ENCODE data around the gene RNF157.
"Not testable (repeated sequence)": the region's sequence is repeated elsewhere in the genome, so short reads cannot be mapped to it uniquely, and the experiment has no call there.

Gene RNF157

DNA sequence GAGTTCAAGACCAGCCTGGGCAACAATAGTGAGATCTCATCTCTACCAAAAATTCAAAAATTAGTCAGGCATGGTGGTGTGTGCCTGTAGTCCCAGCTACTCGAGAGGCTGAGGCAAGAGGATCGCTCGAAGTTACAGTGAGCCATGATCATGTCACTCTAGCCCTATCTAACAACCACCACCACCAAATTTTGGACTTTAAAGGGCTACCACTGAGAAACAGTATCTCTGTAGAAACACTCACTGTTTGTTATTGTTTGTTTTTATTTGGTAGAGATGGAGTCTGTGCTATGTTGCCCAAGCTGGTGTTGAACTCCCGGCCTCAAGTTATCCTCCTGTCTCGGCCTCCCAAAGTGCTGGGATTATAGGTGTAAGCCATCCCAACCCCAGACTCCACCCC, 23.6 kb upstream of the RNF157 start:
- peaks cover 7% of the 10 kb centered on the region for H3K36me3 Mint-ChIP-seq
- H3K4me1 Mint-ChIP-seq, result peaks cover 49% of the 10 kb centered on the region
- H3K9me3 Mint-ChIP-seq, result no peaks in the 10 kb centered on the region
- H3K4me3 Mint-ChIP-seq, result peak overlapping the region; percentile 74
- peak overlapping the region; percentile 95 for H3K27ac Mint-ChIP-seq
- H3K27me3 Mint-ChIP-seq, result no peaks in the 10 kb centered on the region

DNA sequence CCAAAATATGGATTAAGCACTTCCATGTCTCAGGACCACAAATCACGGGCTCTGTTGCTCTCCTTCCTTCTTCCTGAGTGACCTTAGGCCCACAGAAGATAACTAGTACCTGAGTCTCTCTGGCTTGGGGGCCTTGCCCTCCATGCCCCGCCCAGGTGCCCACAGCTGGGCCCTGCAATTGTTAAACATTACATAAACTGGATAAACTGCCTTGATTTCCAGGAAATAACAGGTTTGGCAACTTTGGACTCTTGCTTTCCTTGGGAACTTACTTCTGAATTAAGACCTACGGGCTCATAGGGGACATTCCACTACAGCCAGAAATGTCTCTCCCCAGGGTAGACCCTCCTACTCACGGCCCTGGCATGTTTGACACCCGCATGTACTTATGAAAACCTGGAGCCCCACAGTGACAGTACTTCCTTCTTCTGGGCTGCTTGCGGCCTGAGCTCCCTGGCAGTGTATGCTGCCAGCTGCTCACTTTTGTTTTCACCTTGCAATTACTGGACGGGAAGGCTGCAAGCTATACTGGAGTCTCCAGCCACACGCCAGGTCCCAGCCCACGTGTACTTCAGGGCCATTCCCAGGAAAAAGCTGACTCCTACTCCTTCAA, 22.5 kb upstream of the RNF157 start:
- H3K36me3 Mint-ChIP-seq, result peaks cover 4% of the 10 kb centered on the region
- peaks cover 43% of the 10 kb centered on the region for H3K4me1 Mint-ChIP-seq
- H3K9me3 Mint-ChIP-seq, result no peaks in the 10 kb centered on the region
- H3K4me3 Mint-ChIP-seq, result peak overlapping the region; percentile 48
- peak overlapping the region; percentile 95 for H3K27ac Mint-ChIP-seq
- H3K27me3 Mint-ChIP-seq, result no peaks in the 10 kb centered on the region

DNA sequence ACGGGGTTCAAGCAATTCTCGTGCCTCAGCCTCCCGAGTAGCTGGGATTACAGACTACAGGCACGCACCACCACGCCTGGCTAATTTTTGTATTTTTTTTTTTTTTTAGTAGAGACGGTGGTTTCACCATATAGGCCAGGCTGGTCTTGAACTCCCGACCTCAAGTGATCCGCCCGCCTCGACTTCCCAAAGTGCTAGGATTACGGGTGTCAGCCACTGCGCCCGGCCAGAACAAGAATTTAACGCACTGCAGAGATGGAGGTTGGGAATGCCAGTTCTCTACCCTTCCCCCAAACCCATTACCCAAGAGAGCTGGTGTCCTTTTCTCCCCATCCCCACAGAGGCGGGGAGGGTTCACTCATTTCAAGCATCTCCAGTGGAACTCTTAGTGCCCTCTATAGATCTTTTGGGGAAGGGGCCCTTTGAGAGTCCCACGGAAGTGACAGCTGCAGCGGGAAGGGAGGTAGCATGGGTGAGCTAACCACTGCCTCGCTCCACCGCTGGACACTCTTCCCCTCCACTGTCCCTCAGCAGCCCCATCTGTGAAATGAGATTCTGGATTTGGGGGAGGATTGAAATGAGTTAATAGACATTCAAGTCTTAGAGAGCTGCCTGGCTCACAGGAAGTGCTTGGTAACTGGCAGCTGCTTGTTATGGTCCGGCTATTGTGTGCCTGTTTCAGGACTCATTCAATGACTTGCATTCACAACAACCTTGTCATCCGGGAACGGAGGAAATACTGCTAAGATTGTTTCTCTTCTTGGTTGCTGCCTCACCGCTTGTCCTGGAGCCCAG, 21.3 kb upstream of the RNF157 start:
- H3K4me3 Mint-ChIP-seq, result no peak overlapping the region
- H3K27me3 Mint-ChIP-seq, result no peaks in the 10 kb centered on the region
- H3K4me1 Mint-ChIP-seq, result peaks cover 44% of the 10 kb centered on the region
- peaks cover 1% of the 10 kb centered on the region for H3K36me3 Mint-ChIP-seq
- H3K27ac Mint-ChIP-seq, result peak overlapping the region; percentile 95
- no peaks in the 10 kb centered on the region for H3K9me3 Mint-ChIP-seq

DNA sequence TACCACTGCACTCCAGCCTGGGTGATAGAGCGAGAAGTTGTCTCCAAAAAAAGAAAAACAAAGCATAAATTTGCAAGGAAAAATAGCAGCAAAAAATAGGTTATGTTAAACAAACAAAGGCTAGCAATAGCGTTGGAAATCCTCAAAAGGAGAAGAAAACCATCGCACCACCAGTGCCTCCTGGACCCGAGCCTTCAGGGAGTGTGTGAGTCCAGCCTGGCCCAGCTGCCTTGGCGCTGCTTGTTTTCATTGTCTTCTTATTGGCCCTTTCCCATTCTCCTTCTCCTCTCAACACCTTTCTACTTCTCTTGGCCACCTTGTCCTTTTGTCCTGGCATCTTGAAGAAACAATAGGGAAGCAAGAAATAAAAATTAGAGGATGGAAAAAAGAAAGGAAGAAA, 20.4 kb upstream of the RNF157 start:
- Mint-ChIP-seq H3K27ac (peak overlapping the region; percentile 17), H3K4me3 (no peak overlapping the region), H3K36me3 (peaks cover 1% of the 10 kb centered on the region), H3K27me3 (no peaks in the 10 kb centered on the region), H3K4me1 (peaks cover 53% of the 10 kb centered on the region), H3K9me3 (no peaks in the 10 kb centered on the region)

DNA sequence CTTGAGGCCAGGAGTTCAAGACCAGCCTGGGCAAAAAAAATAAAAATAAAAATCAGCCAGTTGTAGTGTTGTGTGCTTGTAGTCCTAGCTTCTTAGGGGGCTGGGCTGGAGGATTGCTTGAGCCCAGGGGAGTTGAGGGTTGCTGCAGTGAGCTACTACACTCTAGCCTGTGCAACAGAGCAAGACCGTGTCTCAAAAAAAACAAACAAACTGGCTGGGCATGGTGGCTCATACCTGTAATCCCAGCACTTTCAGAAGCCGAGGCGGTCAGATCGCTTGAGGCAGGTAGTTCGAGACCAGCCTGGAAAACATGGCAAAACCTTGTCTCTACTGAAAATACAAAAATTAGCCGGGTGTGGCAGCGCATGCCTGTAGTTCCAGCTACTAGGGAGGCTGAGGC, 19.9 kb upstream of the RNF157 start:
- Mint-ChIP-seq H3K4me1 (peaks cover 58% of the 10 kb centered on the region), H3K4me3 (no peak overlapping the region), H3K9me3 (no peaks in the 10 kb centered on the region), H3K27ac (peak overlapping the region; percentile 51), H3K27me3 (no peaks in the 10 kb centered on the region), H3K36me3 (peaks cover 1% of the 10 kb centered on the region)

DNA sequence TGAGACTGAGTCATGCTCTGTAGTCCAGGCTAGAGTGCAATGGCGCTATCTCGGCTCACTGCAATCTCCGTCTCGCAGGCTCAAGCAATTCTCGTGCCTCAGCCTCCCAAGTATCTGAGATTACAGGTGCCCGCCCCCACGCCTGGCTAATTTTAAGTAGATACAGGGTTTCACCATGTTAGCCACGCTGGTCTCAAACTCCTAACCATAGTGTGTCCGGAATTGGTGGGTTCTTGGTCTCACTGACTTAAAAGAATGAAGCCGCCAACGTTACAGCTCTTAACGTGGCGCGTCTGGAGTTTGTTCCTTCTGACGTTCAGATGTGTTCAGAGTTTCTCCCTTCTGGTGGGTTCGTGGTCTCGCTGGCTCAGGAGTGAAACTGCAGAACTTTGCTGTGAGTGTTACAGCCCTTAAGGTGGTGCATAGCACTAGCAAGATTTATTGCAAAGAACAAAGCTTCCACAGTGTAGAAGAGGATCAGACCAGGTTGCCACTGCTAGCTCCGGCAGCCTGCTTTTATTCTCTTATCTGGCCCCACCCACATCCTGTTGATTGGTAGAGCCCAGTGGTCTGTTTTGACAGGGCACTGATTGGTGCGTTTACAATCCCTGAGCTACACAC, 16.2 kb upstream of the RNF157 start:
- H3K36me3 Mint-ChIP-seq, H3K9me3 Mint-ChIP-seq, H3K27me3 Mint-ChIP-seq: not testable (repeated sequence)
- peak overlapping the region; percentile 65 for H3K4me3 Mint-ChIP-seq
- H3K27ac Mint-ChIP-seq, result peak overlapping the region; percentile 87
- peaks cover 51% of the 10 kb centered on the region for H3K4me1 Mint-ChIP-seq

DNA sequence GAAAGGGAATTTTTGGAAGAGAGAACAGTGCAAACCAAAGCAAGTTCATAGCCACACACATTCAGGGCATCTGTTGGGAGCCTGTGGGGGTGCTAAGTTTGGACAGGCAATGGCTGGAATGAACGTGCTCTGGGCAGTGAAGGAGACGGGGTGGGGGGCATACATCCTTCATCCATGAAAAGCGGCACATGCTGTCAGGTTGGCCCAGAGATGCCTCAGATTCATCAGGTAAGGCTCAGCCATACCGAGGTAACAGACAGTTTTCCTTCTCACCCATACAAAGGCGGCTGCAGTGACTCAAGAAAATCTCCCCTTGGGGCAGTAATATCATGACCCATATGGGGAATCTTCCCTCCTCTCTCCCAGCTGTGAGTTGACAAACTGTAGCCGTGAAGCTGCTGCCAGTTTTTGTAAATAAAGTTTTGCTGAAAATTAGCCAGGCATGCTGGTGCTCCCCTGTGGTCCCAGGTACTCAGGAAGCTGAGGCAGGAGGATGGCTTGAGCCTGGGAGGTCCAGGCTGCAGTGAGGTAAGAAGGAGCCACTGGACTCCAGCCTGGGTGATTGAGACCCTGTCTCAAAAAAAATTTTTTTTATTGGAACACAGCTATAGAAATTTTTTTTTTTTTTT, 15.6 kb upstream of the RNF157 start:
- Mint-ChIP-seq H3K27ac (peak overlapping the region; percentile 68), H3K4me1 (peaks cover 53% of the 10 kb centered on the region), H3K9me3 (no peaks in the 10 kb centered on the region), H3K27me3 (no peaks in the 10 kb centered on the region), H3K4me3 (no peak overlapping the region), H3K36me3 (peaks cover 1% of the 10 kb centered on the region)

DNA sequence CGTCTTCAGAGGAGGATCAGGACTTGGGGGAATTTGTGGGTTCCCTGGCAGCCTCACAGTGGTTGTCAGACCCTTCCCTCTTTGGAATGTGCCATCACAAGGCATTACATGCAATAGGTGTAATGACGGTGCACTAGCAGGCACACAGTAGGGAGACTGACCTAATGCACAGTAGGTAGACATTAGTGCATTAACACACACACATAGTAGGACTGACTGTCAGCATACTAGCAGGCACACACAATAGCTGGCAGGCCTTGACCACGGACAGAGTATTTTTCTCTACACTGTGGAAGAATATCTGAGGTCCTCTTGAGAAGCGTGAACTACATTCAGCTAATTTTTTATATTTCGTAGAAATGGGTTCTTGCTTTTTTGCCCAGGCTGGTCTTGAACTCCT, 14.0 kb upstream of the RNF157 start:
- Mint-ChIP-seq H3K27me3 (no peaks in the 10 kb centered on the region), H3K9me3 (no peaks in the 10 kb centered on the region), H3K36me3 (peaks cover 1% of the 10 kb centered on the region), H3K27ac (no peak overlapping the region), H3K4me1 (peaks cover 49% of the 10 kb centered on the region), H3K4me3 (no peak overlapping the region)

DNA sequence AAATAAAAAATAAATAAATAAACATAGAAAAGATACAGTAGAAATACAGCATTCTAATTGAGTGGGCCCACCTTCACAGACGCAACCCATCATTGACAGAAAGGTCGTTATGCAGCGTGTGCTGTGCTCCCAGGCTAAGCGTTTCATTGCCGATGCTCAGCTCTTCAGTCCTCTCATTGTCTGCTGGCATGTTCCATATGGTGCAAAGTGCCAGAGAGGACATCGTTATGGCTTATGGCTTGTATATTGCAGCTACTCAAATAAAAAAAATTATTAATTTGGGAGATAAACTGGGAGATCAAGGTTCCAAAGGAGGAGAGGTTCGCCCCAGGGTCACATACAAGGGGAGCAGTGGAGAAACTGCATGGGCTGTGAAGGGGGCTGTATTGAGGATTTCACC, 13.5 kb upstream of the RNF157 start:
- Mint-ChIP-seq H3K36me3 (peaks cover 1% of the 10 kb centered on the region), H3K27me3 (no peaks in the 10 kb centered on the region), H3K9me3 (no peaks in the 10 kb centered on the region), H3K4me3 (no peak overlapping the region), H3K27ac (no peak overlapping the region), H3K4me1 (peaks cover 49% of the 10 kb centered on the region)

DNA sequence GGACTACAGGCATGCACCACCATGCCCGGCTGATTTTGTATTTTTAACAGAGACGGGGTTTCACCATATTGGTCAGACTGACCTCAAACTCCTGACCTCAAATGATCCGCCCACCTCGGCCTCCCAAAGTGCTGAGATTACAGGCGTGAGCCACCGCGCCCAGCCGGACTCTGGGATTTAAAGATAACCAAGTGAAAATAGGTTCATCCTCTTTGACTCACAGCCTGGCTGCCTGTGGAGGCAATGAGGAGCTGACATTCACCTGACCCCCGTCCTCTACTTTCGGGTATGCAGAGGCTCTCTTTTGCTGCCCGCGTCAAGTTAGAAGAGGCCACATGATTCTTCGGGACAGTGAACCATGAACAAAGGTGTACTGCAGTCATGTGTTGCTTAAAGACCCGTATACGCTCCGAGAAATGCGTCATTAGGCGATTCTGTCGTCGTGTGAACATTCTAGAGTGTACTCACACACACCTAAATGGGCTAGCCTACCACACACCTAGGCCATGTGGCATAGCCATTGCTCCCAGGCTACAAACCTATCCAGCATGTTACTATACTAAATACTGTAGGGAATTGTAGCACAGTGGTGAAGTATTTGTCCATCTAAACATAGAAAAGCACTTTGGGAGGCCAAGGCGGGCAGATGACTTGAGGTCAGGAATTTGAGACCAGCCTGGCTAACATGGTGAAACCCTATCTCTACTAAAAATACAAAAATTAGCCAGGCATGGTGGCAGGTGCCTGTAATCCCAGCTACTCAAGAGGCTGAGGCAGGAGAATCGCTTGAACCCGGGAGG, 12.9 kb upstream of the RNF157 start:
- H3K27me3 Mint-ChIP-seq, H3K9me3 Mint-ChIP-seq, H3K36me3 Mint-ChIP-seq: not testable (repeated sequence)
- Mint-ChIP-seq H3K27ac (peak overlapping the region; percentile 96), H3K4me3 (peak overlapping the region; percentile 73), H3K4me1 (peaks cover 54% of the 10 kb centered on the region)

DNA sequence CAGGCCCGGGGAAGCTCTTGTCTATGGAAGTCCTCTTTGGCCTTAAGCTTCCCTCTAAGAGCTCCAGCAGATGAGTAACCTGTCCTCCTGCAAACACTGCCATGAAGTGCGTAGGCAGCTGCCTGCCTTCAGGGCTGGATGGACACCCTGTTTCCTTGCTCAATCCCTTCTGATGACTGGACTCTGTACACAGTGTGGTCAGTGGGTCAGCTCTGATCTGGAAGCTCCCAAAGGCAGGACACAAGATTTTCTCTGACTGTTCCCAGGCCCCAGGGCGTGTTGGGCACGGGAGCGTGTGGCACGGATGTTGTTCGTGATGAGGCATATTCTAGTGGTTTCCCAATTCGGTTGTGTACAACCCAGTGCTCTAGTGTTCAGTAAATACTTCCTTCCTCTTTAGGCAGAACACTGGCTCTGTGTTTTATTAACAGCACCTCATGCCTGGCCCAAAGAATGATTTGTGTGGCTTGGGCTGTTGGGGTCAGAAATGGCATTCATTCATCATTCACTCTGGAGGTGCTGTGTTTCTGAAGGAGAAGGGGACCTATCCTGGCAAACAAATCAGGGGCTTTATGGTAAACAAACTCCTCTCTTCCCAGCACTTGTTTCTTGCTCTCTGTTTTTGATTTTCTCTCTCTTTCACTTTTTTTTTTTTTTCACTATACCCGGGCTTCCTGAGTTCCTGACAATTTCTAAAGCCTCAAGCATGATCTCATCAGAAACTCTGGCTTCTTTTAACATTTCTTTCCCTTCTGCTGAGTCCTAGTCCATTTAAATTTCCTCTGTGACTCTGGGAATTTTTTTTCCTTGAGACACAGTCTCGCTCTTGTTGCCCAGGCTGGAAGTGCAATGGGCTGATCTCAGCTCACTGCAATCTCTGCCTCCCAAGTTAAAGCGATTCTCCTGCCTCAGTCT, 12.0 kb upstream of the RNF157 start:
- Mint-ChIP-seq H3K4me1 (peaks cover 61% of the 10 kb centered on the region), H3K9me3 (no peaks in the 10 kb centered on the region), H3K27ac (peak overlapping the region; percentile 96), H3K4me3 (peak overlapping the region; percentile 73), H3K36me3 (peaks cover 1% of the 10 kb centered on the region), H3K27me3 (no peaks in the 10 kb centered on the region)

DNA sequence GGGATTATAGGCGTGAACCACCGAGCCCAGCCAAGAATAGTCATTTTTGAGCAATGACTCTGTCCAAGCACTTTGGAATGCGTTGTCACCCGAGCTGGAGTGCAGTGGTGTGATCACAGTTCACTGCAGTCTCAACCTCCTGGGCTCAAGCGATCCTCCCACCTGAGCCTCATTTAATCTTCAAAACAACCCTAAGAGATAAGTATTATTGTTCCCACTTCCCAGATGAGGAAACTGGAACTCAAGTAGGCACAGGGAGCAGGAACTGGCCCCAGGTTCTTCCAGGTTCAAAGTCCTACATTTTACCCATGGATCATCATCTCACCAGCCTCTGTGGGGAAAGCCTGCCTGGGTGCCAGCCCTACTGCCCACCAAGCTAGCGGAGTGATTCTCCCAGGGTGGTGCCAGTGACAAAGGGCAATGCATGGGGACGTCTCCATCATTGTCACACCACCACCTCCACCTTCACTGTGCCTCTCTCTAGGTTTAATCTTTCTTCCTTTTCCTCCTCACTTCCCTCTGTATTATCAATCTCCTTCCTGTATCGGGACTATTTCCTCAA, 11.3 kb upstream of the RNF157 start:
- Mint-ChIP-seq H3K4me1 (peaks cover 60% of the 10 kb centered on the region), H3K9me3 (no peaks in the 10 kb centered on the region), H3K36me3 (no peaks in the 10 kb centered on the region), H3K27ac (peak overlapping the region; percentile 96), H3K27me3 (no peaks in the 10 kb centered on the region), H3K4me3 (peak overlapping the region; percentile 73)

DNA sequence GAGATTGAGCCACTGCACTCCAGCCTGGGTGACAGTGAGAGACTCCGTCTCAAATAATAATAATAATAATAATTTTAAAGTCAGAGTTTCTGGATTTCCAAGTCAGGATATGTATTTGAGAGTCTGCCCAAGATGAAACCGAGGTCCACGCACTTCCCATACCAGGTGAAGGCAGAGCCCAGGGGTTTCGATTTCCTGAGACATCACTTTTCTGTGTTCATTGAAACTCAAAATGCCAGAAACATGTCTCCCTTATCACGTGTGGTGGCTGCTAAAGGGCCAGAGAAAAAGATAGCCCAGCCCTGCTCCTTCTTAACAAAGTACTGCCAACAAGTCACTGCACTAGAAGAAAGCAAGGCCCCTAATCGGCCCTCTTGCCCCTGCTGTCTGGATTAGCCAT, 9.8 kb upstream of the RNF157 start:
- H3K9me3 Mint-ChIP-seq, result no peaks in the 10 kb centered on the region
- H3K36me3 Mint-ChIP-seq, result no peaks in the 10 kb centered on the region
- H3K4me1 Mint-ChIP-seq, result peaks cover 58% of the 10 kb centered on the region
- peak overlapping the region; percentile 8 for H3K27ac Mint-ChIP-seq
- no peak overlapping the region for H3K4me3 Mint-ChIP-seq
- H3K27me3 Mint-ChIP-seq, result no peaks in the 10 kb centered on the region

DNA sequence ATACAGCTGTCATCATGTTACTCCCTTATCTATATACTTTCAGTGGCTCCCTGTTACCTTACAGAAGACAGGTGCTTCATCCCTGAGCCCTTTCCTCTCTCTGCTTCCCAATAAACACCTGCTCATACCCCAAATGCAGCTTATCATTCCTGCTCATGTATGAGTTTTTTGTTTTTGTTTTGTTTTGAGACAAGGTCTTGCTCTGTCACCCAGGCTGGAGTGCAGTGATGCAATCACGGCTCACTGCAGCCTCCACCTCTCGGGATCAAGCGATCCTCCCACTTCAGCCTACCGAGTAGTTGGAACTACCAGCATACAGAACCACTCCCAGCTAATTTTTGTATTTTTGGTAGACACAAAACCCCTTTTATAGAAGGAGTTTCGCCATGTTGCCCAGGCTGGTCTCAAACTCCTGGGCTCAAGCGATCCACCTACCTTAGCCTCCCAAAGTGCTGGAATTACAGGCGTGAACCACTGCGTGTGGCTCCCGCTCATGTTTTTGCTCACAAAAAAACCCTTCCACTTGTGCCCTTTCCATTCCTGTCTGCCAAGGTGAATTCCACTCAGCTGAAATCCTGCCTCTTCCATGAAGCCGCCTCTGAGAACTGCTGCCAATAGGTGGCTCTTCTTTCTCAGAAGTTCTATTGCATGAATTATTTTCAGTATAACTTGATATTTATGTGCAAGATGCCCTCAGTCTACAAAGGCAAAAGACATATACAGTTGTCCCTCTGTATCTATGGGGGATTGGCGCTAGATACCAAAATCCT, 7.9 kb upstream of the RNF157 start:
- Mint-ChIP-seq H3K27me3 (no peaks in the 10 kb centered on the region), H3K27ac (peak overlapping the region; percentile 64), H3K36me3 (no peaks in the 10 kb centered on the region), H3K4me3 (no peak overlapping the region), H3K4me1 (peaks cover 68% of the 10 kb centered on the region), H3K9me3 (no peaks in the 10 kb centered on the region)
